ENCODE data around the gene STAMBPL1. TPM values are rescaled to one million over a fixed set of nuclear protein-coding genes. Genes with fewer than 3 reads are reported as not detected.
A peak's percentile ranks its signal among the peaks of the same experiment; 100 is the strongest.

The STAMBPL1 gene
- total RNA-seq, 2 experiments from 2014 or later: 27.8 to 28.4 TPM

DNA sequence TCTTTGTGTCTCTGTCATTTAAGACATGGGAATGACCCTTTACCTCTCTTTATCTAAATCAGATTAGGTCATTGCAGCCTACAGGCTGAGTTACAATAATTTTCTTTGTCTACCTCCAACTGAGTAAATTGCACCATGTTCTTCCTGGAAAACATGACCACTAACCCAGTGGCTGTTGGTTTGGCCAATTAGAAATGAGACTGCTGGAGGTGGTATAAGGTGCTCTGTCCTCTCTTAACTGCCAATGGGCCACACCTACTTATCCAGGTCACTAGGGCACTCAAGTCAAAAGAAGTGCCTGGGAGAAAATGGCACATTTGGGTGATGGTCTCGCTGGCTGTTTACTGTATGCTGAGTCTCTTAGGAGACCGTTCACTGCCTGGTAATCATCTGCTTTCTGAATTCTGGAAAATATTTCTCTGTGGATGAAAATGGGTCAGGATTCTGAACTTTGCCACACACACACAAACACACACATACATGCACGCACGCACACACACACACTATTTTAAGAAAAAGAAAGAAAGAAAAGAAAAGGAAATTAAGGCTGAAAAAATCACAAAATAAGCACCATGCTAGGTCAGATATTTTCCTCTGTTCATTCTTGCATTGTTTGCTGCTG lies 16.4 kb downstream of the STAMBPL1 start:
- peaks cover 64% of the 10 kb centered on the region for H3K4me1 Mint-ChIP-seq
- DNase-seq: no peak
- peaks cover 41% of the 10 kb centered on the region for H3K36me3 Mint-ChIP-seq
- H3K27ac Mint-ChIP-seq: peak overlapping the region; percentile 94
- H3K9me3 Mint-ChIP-seq: no peaks in the 10 kb centered on the region
- no peaks in the 10 kb centered on the region for H3K27me3 Mint-ChIP-seq
- H3K4me3 Mint-ChIP-seq: peak overlapping the region; percentile 56

- peaks cover 45% of the 10 kb centered on the region for H3K36me3 Mint-ChIP-seq
- no peaks in the 10 kb centered on the region for H3K27me3 Mint-ChIP-seq
- H3K9me3 Mint-ChIP-seq: no peaks in the 10 kb centered on the region
- H3K4me1 Mint-ChIP-seq: peaks cover 66% of the 10 kb centered on the region
- peak overlapping the region; percentile 44 for H3K4me3 Mint-ChIP-seq
- DNase-seq: peak; percentile 39
- H3K27ac Mint-ChIP-seq: peak overlapping the region; percentile 94
Observed at GRCh38 chr10:88896994-88897853, 17.2 kb downstream of the STAMBPL1 start.

GRCh38 chr10:88898727-88899126 lies 18.7 kb downstream of the STAMBPL1 start:
- Mint-ChIP-seq H3K9me3 (no peaks in the 10 kb centered on the region), H3K36me3 (peaks cover 57% of the 10 kb centered on the region)

DNA sequence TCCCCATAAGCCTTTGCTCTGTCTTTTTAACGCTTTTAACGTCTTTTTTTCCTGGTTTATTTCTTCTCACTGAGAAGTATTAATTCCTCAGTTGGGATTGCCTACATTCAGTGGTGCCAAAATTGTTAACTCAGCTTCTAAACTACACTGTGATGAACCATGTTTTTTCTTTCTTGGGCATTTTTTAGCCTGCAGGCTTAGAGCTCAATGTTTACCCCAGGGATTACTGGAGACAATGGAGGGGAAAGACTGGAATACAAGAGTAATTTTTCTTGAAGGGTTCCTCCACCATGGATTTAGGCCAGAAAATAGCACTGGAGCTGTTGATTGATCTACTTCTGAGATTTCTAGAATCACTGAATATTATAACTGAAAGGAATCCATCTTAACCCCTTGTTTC lies 19.8 kb downstream of the STAMBPL1 start:
- Mint-ChIP-seq H3K36me3 (peaks cover 55% of the 10 kb centered on the region), H3K9me3 (no peaks in the 10 kb centered on the region), H3K4me3 (no peak overlapping the region), H3K27me3 (no peaks in the 10 kb centered on the region), H3K27ac (peak overlapping the region; percentile 96), H3K4me1 (peaks cover 70% of the 10 kb centered on the region)
- DNase-seq: no peak

More at GRCh38 chr10:88898727-88899126, 18.7 kb downstream of the STAMBPL1 start:
- DNase-seq: no peak
- Mint-ChIP-seq H3K27me3 (no peaks in the 10 kb centered on the region), H3K4me3 (no peak overlapping the region), H3K27ac (no peak overlapping the region), H3K4me1 (peaks cover 72% of the 10 kb centered on the region)

DNA sequence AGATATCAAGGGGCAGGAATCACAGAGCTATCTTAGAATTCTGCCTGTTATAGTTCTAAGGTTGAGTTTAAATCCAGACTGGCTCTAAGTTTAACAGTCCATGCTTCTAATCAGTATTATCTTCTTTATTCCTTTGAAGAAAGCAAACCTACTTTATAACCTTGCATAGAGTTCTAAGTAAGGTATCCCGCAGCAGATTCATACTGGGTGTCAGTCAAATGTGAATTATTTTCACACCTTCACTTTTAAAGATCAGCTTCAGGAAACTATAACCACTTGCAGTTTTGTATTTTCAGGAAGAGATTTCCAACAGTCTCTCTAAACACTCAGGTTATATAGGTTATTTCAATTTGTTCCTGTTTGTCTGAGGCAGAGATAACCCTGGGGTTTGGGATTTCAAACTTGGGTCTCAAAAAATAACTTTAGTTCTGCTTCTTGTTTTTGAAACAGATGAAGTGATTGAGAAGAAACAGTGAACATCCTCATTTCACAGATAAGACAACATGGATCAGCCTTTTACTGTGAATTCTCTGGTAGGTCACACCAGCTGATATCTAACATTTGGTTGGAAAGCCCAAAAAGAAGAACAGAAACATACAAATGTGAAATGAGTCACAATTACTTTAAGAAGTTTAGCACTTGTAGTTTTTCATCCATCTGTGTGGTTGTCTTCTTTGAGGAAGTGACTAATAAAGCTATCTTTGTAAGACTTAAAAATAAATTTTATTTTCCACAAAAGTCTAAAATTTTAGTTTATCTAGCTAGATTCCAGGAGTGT lies 21.4 kb downstream of the STAMBPL1 start:
- H3K4me1 Mint-ChIP-seq: peaks cover 58% of the 10 kb centered on the region
- H3K9me3 Mint-ChIP-seq: no peaks in the 10 kb centered on the region
- peak overlapping the region; percentile 65 for H3K4me3 Mint-ChIP-seq
- H3K27ac Mint-ChIP-seq: peak overlapping the region; percentile 96
- no peak for DNase-seq
- peaks cover 49% of the 10 kb centered on the region for H3K36me3 Mint-ChIP-seq
- no peaks in the 10 kb centered on the region for H3K27me3 Mint-ChIP-seq

DNA sequence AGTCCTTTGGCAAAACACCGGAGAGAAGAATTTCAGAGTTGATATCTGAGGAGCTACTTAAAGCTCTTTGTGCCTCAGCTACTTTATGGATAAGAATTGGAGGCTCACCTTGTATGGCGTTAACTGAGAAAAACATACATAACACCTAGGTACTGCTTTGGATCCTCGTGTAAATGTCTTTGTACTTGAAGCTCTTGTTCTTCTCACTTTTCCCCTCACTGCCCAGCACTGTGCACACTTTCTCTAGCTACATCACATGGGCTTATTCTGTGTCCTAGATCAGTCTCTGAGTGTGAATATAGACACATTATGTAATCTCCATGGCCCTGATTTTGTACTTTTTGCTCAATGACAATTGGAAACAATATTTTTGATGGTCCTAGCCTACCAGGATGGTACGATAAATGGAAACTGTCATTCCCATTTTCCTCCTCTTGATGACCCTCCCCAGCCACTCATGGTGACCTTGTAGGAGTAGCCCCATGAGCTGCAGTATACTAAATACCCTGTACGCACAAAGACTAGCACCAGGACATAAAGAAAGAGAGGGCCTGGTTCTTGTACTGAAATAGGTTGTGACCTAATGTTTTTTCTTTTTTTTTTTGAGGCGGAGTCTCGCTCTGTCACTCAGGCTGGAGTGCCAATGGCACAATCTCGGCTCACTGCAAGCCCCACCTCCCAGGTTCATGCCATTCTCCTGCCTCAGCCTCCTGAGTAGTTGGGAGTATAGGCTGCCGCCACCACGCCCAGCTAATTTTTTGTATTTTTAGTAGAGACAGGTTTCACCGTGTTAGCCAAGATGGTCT lies 22.1 kb downstream of the STAMBPL1 start:
- H3K4me1 Mint-ChIP-seq: peaks cover 53% of the 10 kb centered on the region
- H3K9me3 Mint-ChIP-seq: no peaks in the 10 kb centered on the region
- peak overlapping the region; percentile 35 for H3K4me3 Mint-ChIP-seq
- H3K27ac Mint-ChIP-seq: peak overlapping the region; percentile 96
- no peaks in the 10 kb centered on the region for H3K27me3 Mint-ChIP-seq
- DNase-seq: no peak
- peaks cover 50% of the 10 kb centered on the region for H3K36me3 Mint-ChIP-seq

DNA sequence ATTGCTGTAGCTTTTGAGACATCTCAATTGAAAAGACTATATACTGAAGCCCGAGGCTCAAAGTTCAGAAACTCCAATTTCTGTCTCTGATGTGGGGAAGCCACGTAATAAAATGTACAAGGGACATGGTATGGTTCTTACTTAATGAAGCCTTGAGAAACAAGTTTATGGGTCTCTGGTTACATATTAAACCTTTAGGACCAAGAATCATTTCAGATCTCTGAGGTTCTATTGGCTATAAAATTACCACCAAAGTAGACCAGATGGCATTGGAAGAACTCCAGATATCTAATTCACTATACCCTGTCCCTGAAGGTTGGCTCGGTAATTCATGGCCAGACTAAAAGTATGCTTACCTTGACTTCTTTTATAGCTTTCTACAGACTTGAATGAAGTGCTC lies 23.7 kb downstream of the STAMBPL1 start:
- Mint-ChIP-seq H3K27ac (peak overlapping the region; percentile 84), H3K4me1 (peaks cover 52% of the 10 kb centered on the region), H3K9me3 (no peaks in the 10 kb centered on the region), H3K4me3 (no peak overlapping the region), H3K36me3 (peaks cover 55% of the 10 kb centered on the region), H3K27me3 (no peaks in the 10 kb centered on the region)
- DNase-seq: no peak

GRCh38 chr10:88906921-88907320 lies 26.9 kb downstream of the STAMBPL1 start:
- DNase-seq: no peak
- Mint-ChIP-seq H3K4me3 (no peak overlapping the region), H3K9me3 (no peaks in the 10 kb centered on the region), H3K36me3 (peaks cover 65% of the 10 kb centered on the region), H3K27me3 (no peaks in the 10 kb centered on the region), H3K4me1 (peaks cover 32% of the 10 kb centered on the region), H3K27ac (no peak overlapping the region)

- Mint-ChIP-seq H3K4me1 (peaks cover 21% of the 10 kb centered on the region), H3K27me3 (no peaks in the 10 kb centered on the region), H3K27ac (peak overlapping the region; percentile 83), H3K4me3 (peak overlapping the region; percentile 19), H3K36me3 (peaks cover 64% of the 10 kb centered on the region), H3K9me3 (no peaks in the 10 kb centered on the region)
- no peak for DNase-seq
Observed at GRCh38 chr10:88908194-88908593, 28.1 kb downstream of the STAMBPL1 start.

GRCh38 chr10:88911116-88911515 lies 31.1 kb downstream of the STAMBPL1 start:
- no peak overlapping the region for H3K4me3 Mint-ChIP-seq
- H3K27ac Mint-ChIP-seq: no peak overlapping the region
- H3K9me3 Mint-ChIP-seq: no peaks in the 10 kb centered on the region
- no peaks in the 10 kb centered on the region for H3K27me3 Mint-ChIP-seq
- no peak for DNase-seq
- peaks cover 25% of the 10 kb centered on the region for H3K4me1 Mint-ChIP-seq
- peaks cover 55% of the 10 kb centered on the region for H3K36me3 Mint-ChIP-seq

DNA sequence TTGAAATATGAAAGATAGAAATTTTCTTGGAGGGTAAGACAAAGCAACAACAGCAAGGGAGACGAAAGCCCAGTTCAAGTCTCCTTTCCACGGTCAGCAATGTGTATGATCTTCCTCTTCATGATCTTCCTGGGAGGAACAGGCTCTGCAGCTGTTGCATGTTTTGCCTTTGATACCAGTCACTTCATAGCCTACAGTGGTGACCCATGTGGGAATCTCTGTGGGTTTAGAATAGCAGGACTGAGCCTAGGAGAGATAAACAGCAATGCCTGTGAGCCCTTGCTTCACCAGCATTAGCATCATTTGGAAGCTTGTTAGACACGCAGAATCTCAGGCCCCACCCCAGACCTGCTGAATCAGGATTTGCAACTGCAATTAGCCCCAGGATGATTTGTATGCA lies 31.8 kb downstream of the STAMBPL1 start:
- no peaks in the 10 kb centered on the region for H3K27me3 Mint-ChIP-seq
- no peak for DNase-seq
- no peak overlapping the region for H3K4me3 Mint-ChIP-seq
- H3K9me3 Mint-ChIP-seq: no peaks in the 10 kb centered on the region
- peaks cover 25% of the 10 kb centered on the region for H3K4me1 Mint-ChIP-seq
- peaks cover 51% of the 10 kb centered on the region for H3K36me3 Mint-ChIP-seq
- no peak overlapping the region for H3K27ac Mint-ChIP-seq

DNA sequence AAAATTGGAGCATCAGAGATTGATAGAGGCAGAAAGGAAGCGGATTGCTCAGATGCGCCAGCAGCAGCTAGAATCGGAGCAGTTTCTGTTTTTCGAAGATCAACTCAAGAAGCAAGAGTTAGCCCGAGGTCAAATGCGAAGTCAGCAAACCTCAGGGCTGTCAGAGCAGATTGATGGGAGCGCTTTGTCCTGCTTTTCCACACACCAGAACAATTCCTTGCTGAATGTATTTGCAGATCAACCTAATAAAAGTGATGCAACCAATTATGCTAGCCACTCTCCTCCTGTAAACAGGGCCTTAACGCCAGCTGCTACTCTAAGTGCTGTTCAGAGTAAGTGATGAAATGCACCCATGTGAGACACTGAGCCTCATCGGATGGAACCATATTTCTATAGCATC lies 33.1 kb downstream of the STAMBPL1 start:
- H3K27ac Mint-ChIP-seq: no peak overlapping the region
- H3K36me3 Mint-ChIP-seq: peaks cover 47% of the 10 kb centered on the region
- no peaks in the 10 kb centered on the region for H3K9me3 Mint-ChIP-seq
- no peak for DNase-seq
- H3K4me3 Mint-ChIP-seq: no peak overlapping the region
- no peaks in the 10 kb centered on the region for H3K27me3 Mint-ChIP-seq
- peaks cover 19% of the 10 kb centered on the region for H3K4me1 Mint-ChIP-seq

DNA sequence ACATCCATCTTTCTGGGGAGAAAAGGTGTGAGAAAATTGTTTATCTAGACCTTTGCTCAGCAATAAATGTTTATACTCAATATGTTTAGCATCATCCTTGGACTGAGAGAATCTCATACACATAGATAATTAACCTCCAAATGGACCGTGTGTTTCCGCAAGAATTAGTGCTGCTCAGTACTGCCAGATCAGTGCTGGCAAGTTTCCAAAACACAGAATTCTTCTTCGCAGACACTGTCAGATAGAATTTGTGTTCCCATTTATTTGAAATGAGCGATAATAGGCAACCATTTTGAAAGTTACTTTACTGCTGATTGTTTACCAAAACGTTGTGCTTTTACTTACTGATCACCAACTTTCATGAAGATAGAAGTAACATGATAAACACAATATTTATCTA lies 33.7 kb downstream of the STAMBPL1 start:
- Mint-ChIP-seq H3K4me3 (no peak overlapping the region), H3K27ac (no peak overlapping the region), H3K4me1 (peaks cover 12% of the 10 kb centered on the region), H3K36me3 (peaks cover 40% of the 10 kb centered on the region), H3K9me3 (no peaks in the 10 kb centered on the region), H3K27me3 (no peaks in the 10 kb centered on the region)
- no peak for DNase-seq

- peak overlapping the region; percentile 26 for H3K27ac Mint-ChIP-seq
- no peaks in the 10 kb centered on the region for H3K9me3 Mint-ChIP-seq
- peaks cover 9% of the 10 kb centered on the region for H3K4me1 Mint-ChIP-seq
- no peaks in the 10 kb centered on the region for H3K27me3 Mint-ChIP-seq
- no peak overlapping the region for H3K4me3 Mint-ChIP-seq
- no peak for DNase-seq
- peaks cover 32% of the 10 kb centered on the region for H3K36me3 Mint-ChIP-seq
Observed at GRCh38 chr10:88915781-88916180, 35.7 kb downstream of the STAMBPL1 start.

Measured in activated naive CD8-positive, alpha-beta T cell treated with anti-CD3 and anti-CD28 coated beads for 36 hours (primary cell).